ENCODE data around the gene RPS16. TPM values are rescaled to one million over a fixed set of nuclear protein-coding genes. Genes with fewer than 3 reads are reported as not detected.

The RPS16 gene
- total and polyA plus RNA-seq, 2 experiments from 2014 or later, result 207 to 1,901 TPM

DNA sequence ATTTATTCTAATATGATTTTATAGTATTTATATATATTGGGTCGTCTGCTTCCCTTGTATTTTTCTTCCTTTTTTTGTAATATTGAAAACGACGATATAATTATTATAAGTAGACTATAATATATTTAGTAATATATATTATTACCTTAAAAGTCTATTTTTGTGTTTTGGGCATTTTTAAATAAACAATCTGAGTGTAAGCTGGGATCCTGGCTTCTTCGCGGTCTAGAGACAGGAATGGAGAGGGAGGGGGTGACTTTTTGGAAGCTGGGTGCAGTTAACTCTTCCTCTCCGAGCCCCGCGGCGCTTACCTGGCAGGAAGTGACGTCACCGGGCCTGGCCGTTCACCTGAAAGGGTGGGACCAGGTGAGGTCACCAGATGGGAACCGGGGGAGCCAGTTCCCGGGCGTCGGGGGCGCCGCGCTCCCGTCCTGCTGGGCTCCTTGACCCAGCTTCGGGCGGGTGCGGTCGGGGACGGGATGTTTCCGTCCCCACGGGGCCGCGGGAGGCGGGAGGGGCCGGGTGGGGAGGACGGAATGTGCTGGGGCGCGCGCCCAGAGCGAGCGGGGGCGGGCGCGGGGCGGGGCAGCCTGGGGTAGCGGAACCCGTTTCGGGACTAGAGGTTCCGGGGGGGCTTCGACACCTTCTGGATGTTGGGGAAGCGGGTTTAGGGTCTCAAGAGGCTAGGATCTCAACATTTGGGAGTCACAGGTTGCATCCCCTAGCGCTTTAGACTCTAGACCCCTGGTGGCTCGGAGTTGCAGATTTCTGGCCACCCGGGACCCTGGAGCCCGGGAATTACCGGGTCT lies 26.3 kb downstream of the RPS16 start:
- Histone ChIP-seq H3K4me2 (peak overlapping the region; percentile 91), H3K27me3 (ENCODE audit: insufficient read depth) (no peaks in the 10 kb centered on the region), H3K4me3 (peak overlapping the region; percentile 99), H3F3A (replicated peaks; ENCODE audit: low read depth) (peaks cover 39% of the 10 kb centered on the region), H4K20me1 (replicated peaks; ENCODE audit: insufficient read depth) (peaks cover 6% of the 10 kb centered on the region; the same call in 1 of the 2 replicates), H3K27ac (ENCODE audit: low read depth) (peak overlapping the region; percentile 93), H3K36me3 (ENCODE audit: insufficient read depth) (no peaks in the 10 kb centered on the region), H3K79me2 (replicated peaks; ENCODE audit: insufficient read depth) (peaks cover 32% of the 10 kb centered on the region), H3K4me1 (ENCODE audit: insufficient read depth) (peaks cover 54% of the 10 kb centered on the region), H2AFZ (no peak overlapping the region), H3K9me2 (ENCODE audit: insufficient read depth) (no peaks in the 10 kb centered on the region)
- DNase-seq (ENCODE audit: low spot score) (peak; percentile 99), ATAC-seq (peak; percentile 4)
- peaks cover 20% of the 10 kb centered on the region; the same call in 2 of the 3 replicates for H3K36me3 Mint-ChIP-seq (ENCODE audit: low read depth)
- TF ChIP-seq CREB1 (CRISPR knock-in tag; IDR thresholded peaks at IDR 0.05; ENCODE audit: low read depth), result peak; percentile 98
- TF ChIP-seq ETS1 (IDR thresholded peaks at IDR 0.05), result 0 out of 2 replicates have a peak, but pooled peaks have one; percentile 35
- TF ChIP-seq POLR2AphosphoS5 (IDR thresholded peaks at IDR 0.05; ENCODE audit: low read depth), result peak; percentile 92
- TF ChIP-seq EZH2phosphoT487 (IDR thresholded peaks at IDR 0.05; ENCODE audit: unreplicated experiment), result no peak
- peaks cover 4% of the 10 kb centered on the region; the same call in 2 of the 3 replicates for H3K9me3 Mint-ChIP-seq
- H3K27me3 Mint-ChIP-seq (ENCODE audit: insufficient read depth, low read depth, poor library complexity), result peaks cover 43% of the 10 kb centered on the region
- peaks cover 53% of the 10 kb centered on the region for H3K4me1 Mint-ChIP-seq
- H3K4me3 Mint-ChIP-seq, result peak overlapping the region; percentile 94
- peak overlapping the region; percentile 91 for H3K27ac Mint-ChIP-seq

- Histone ChIP-seq H3K79me2 (replicated peaks; ENCODE audit: insufficient read depth) (peaks cover 24% of the 10 kb centered on the region), H3K36me3 (ENCODE audit: insufficient read depth) (no peaks in the 10 kb centered on the region), H3K4me1 (ENCODE audit: insufficient read depth) (peaks cover 55% of the 10 kb centered on the region), H3K9me2 (ENCODE audit: insufficient read depth) (no peaks in the 10 kb centered on the region), H4K20me1 (replicated peaks; ENCODE audit: insufficient read depth) (peaks cover 4% of the 10 kb centered on the region; the same call in 1 of the 2 replicates), H3K27ac (ENCODE audit: low read depth) (peak overlapping the region; percentile 93), H3K4me2 (peak overlapping the region; percentile 91), H3K27me3 (ENCODE audit: insufficient read depth) (no peaks in the 10 kb centered on the region), H3K4me3 (peak overlapping the region; percentile 99), H2AFZ (no peak overlapping the region), H3F3A (replicated peaks; ENCODE audit: low read depth) (peaks cover 39% of the 10 kb centered on the region)
- Mint-ChIP-seq H3K27ac (peak overlapping the region; percentile 89), H3K9me3 (peaks cover 4% of the 10 kb centered on the region; the same call in 2 of the 3 replicates), H3K36me3 (ENCODE audit: low read depth) (peaks cover 17% of the 10 kb centered on the region; the same call in 2 of the 3 replicates), H3K27me3 (ENCODE audit: insufficient read depth, low read depth, poor library complexity) (peaks cover 43% of the 10 kb centered on the region), H3K4me1 (peaks cover 52% of the 10 kb centered on the region), H3K4me3 (peak overlapping the region; percentile 94)
- DNase-seq (ENCODE audit: low spot score) (no peak), ATAC-seq (no peak)
- no peak for TF ChIP-seq CTCF (conservative IDR thresholded peaks at IDR 0.05; ENCODE audit: low read depth in 2 of 2)
- TF ChIP-seq POLR2AphosphoS5 (IDR thresholded peaks at IDR 0.05; ENCODE audit: low read depth), result no peak
- no peak for TF ChIP-seq STAT1 (IDR thresholded peaks at IDR 0.05; ENCODE audit: unreplicated experiment)
- no peak for TF ChIP-seq CREB1 (CRISPR knock-in tag; IDR thresholded peaks at IDR 0.05; ENCODE audit: low read depth)
- no peak for TF ChIP-seq ZNF114 (CRISPR knock-in tag; IDR thresholded peaks at IDR 0.05)
- no peak for TF ChIP-seq EZH2 (IDR thresholded peaks at IDR 0.05; ENCODE audit: low read depth, unreplicated experiment)
- TF ChIP-seq EZH2phosphoT487 (IDR thresholded peaks at IDR 0.05; ENCODE audit: unreplicated experiment), result no peak
- no peak for TF ChIP-seq ZNF462 (CRISPR knock-in tag; IDR thresholded peaks at IDR 0.05)
These were observed 27.1 kb downstream of the RPS16 start for GRCh38 chr19:39408392-39409207.

Data from GM23338 (cell line).